Lung (tissue), 12 donors: ENCODE data around the gene MPHOSPH6. TPM values are rescaled to one million over a fixed set of nuclear protein-coding genes. Genes with fewer than 3 reads are reported as not detected.
A peak's percentile ranks its signal among the peaks of the same experiment; 100 is the strongest.

Source experiments
- ATAC-seq: fragments of 200-7000 bp; cut with Tn5 transposase; one replicate; pipeline ENCODE4 v1.9.1; 2020; ENCODE audit warnings: moderate number of reproducible peaks; ENCODE audit not compliant: insufficient read depth, low FRiP score
- DNase-seq, 3 donors: peaks; one replicate each; pipeline ENCODE4 v3.0.0-alpha.2; 2013 to 2017
- H3K27ac ChIP-seq, 2 donors: one replicate each; pipeline ENCODE4 v1.5.1; 2013; ENCODE audit warnings: mild to moderate bottlenecking in 2 of 2, moderate library complexity in 2 of 2, control low read depth in 1 of 2, inconsistent platforms in 1 of 2, low read depth in 1 of 2, low read length in 1 of 2
- H3K27me3 ChIP-seq, 3 donors: one replicate each; pipeline ENCODE4 v1.5.1; 2013; ENCODE audit warnings: low read length in 2 of 3; ENCODE audit not compliant: control insufficient read depth in 3 of 3, insufficient read depth in 3 of 3
- H3K36me3 ChIP-seq, 4 donors: one replicate each; pipeline ENCODE4 v1.5.1; 2013; ENCODE audit warnings: low read length in 4 of 4, mild to moderate bottlenecking in 1 of 4, moderate library complexity in 1 of 4; ENCODE audit not compliant: control insufficient read depth in 4 of 4, insufficient read depth in 4 of 4
- H3K4me1 ChIP-seq, 5 donors: one replicate each; pipeline ENCODE4 v1.5.1; 2013; ENCODE audit warnings: low read length in 5 of 5, mild to moderate bottlenecking in 2 of 5, moderate library complexity in 1 of 5; ENCODE audit not compliant: control insufficient read depth in 5 of 5, insufficient read depth in 5 of 5
- H3K4me3 ChIP-seq: one replicate; pipeline ENCODE4 v1.5.1; 2013; ENCODE audit warnings: mild to moderate bottlenecking, control low read depth, moderate library complexity
- H3K9ac ChIP-seq, 2 donors: one replicate each; pipeline ENCODE4 v1.5.1; 2013; ENCODE audit warnings: low read length in 2 of 2, control low read depth in 1 of 2; ENCODE audit not compliant: insufficient read depth in 1 of 2
- H3K9me3 ChIP-seq, 4 donors: one replicate each; pipeline ENCODE4 v1.5.1; 2013; ENCODE audit warnings: low read length in 3 of 4, mild to moderate bottlenecking in 1 of 4, moderate library complexity in 1 of 4; ENCODE audit not compliant: control insufficient read depth in 4 of 4, insufficient read depth in 3 of 4
- WGBS, 2 donors: extraction: QIAGEN DNeasy Blood & Tissue Kit; methylation state at CpG; one replicate each; pipeline ENCODE4 v1.1.7; 2013; 5-methylcytosine and 5-hydroxymethylcytosine counted together
- polyA plus RNA-seq, 2 donors: library from polyadenylated mRNA; stranded (reverse); fragments of 200-250 nt; gene quantifications; one replicate each; pipeline ENCODE4 v1.2.1, GENCODE V29; 2013
- total RNA-seq, 2 donors: library from RNA; depleted of rRNA in 1 of 2; stranded (reverse); fragments of >200 nt in 1 of 2; gene quantifications; one replicate each; pipeline ENCODE4 v1.2.1, GENCODE V29; 2014 to 2021
- TF ChIP-seq, protein P1 (sequence below): IDR thresholded peaks from 2 replicates; pipeline ENCODE4 v1.5.1; 2012; ENCODE audit warnings: mild to moderate bottlenecking; ENCODE audit errors: control extremely low read depth, extremely low read depth
- donor health status: control.
- donor health status: control.
- donor health status: Bipolar disorder and iron deficiency.
- donor health status: healthy.
- donor health status: DM: yes; HTN: yes; CAD: no.

The MPHOSPH6 gene
- total and polyA plus RNA-seq, 4 donors: 24.2 to 31.8 (median 30.2) TPM

DNA sequence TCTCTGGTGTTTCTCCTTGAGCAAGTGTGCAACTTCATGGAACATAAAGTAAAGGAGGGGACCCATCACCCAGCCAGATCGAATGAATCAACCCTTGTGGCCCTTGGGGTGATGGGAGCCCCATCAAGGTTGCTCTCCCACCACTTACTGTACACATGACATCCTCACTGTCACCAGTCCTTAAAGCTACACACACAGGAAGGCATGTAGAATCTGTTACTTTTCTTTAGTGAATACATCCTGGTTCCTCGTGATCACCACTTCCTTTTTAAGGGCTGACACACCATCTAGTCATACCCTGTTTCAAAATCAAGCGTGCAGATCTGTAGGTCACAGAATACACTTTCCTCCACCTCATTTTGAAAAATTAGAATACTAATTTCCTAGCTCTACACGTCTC, 22.6 kb upstream of the MPHOSPH6 start:
- Histone ChIP-seq H3K9me3 (peaks cover 0 to 2% (median 0%) of the 10 kb centered on the region in 4 donors), H3K36me3 (no peaks in the 10 kb centered on the region), H3K4me1 (peaks cover 0 to 4% (median 0%) of the 10 kb centered on the region in 5 donors), H3K4me3 (no peak overlapping the region), H3K27me3 (peaks cover 0 to 6% (median 0%) of the 10 kb centered on the region in 3 donors), H3K27ac (peak overlapping the region in 1 of 2 donors; percentile 30), H3K9ac (no peak overlapping the region)
- TF ChIP-seq, protein P1, sequence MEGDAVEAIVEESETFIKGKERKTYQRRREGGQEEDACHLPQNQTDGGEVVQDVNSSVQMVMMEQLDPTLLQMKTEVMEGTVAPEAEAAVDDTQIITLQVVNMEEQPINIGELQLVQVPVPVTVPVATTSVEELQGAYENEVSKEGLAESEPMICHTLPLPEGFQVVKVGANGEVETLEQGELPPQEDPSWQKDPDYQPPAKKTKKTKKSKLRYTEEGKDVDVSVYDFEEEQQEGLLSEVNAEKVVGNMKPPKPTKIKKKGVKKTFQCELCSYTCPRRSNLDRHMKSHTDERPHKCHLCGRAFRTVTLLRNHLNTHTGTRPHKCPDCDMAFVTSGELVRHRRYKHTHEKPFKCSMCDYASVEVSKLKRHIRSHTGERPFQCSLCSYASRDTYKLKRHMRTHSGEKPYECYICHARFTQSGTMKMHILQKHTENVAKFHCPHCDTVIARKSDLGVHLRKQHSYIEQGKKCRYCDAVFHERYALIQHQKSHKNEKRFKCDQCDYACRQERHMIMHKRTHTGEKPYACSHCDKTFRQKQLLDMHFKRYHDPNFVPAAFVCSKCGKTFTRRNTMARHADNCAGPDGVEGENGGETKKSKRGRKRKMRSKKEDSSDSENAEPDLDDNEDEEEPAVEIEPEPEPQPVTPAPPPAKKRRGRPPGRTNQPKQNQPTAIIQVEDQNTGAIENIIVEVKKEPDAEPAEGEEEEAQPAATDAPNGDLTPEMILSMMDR: no peak
- DNase-seq (no peak), ATAC-seq (peak; percentile 62)
- 24 to 44% methylated on average over 4 of the region's 4 CpGs for WGBS, 2 donors

DNA sequence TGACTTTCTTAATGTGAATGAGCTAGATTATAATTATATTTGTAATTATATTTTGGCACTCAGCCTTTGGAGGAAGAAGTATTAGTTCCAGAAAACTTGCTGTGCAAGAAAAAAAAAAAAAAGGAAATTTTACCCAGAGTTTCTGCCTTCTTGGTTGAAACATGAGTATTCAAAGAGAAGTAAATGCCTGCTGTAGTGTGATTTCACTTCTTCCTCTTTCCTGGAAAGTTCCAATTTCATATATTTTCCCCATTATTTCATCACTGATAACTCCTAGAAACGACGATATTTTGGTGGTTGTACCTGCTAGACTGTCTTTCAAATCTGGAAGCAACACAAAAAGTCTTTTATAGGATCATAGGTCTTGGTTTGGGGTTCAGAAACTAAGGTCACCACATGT, 20.4 kb upstream of the MPHOSPH6 start:
- Histone ChIP-seq H3K36me3 (no peaks in the 10 kb centered on the region), H3K27ac (no peak overlapping the region), H3K9me3 (peaks cover 0 to 2% (median 0%) of the 10 kb centered on the region in 4 donors), H3K4me1 (peaks cover 0 to 4% (median 0%) of the 10 kb centered on the region in 5 donors), H3K27me3 (peaks cover 0 to 6% (median 0%) of the 10 kb centered on the region in 3 donors), H3K9ac (no peak overlapping the region), H3K4me3 (no peak overlapping the region)
- ATAC-seq: no peak
- TF ChIP-seq, protein P1: no peak
- DNase-seq: no peak
- 39 to 66% methylated on average over 2 of the region's 2 CpGs for WGBS, 2 donors

DNA sequence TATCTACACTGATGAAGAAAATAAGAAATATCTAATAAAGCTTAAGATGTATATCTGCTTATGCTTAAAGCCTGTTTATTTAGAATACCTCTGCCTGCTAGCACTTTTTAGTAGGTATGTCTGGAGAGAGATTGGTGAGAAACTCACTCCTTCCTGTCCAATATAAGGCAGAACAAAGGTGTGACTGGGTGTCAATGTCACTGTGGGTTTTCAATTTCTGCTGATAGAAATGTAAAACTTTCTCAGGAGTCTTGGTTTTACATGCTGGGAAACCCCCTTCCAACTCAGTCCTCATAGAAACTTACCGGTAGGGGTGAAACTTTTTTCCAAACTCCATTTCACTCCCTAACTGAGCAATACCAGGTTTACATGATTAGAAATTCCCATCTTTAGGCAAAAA, 17.8 kb upstream of the MPHOSPH6 start:
- no peak overlapping the region for H3K9ac ChIP-seq
- TF ChIP-seq, protein P1: no peak
- H3K27ac ChIP-seq: no peak overlapping the region
- DNase-seq (no peak), ATAC-seq (no peak)
- no peak overlapping the region for H3K4me3 ChIP-seq
- H3K36me3 ChIP-seq: no peaks in the 10 kb centered on the region
- H3K9me3 ChIP-seq: peaks cover 0 to 2% (median 0%) of the 10 kb centered on the region in 4 donors
- no peaks in the 10 kb centered on the region for H3K4me1 ChIP-seq
- WGBS, 2 donors: 73 to 93% methylated on average over 1 of the region's 1 CpG
- peaks cover 0 to 14% (median 0%) of the 10 kb centered on the region in 3 donors for H3K27me3 ChIP-seq

DNA sequence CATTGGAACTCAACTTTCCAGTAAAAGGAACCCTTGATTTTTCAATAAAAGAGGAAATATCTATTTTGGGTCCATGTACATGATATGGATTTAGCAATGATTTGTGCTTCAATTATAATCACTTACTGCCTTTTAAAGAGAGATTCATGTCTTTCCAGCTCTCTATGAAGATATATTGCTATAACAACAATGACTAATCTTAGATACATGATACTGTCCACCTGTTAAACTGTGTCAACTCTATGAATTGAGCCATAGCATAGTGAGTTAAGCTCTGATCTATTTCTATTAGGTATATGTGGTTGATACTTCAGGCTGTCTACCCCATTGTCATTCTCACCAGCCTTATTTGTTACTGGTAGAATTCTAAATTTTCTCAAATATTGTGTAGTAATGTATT, 15.0 kb upstream of the MPHOSPH6 start:
- Histone ChIP-seq H3K9ac (no peak overlapping the region), H3K36me3 (no peaks in the 10 kb centered on the region), H3K4me3 (no peak overlapping the region), H3K9me3 (peaks cover 0 to under 1% (median 0%) of the 10 kb centered on the region in 4 donors), H3K27ac (no peak overlapping the region), H3K27me3 (peaks cover 0 to 7% (median 0%) of the 10 kb centered on the region in 3 donors), H3K4me1 (no peaks in the 10 kb centered on the region)
- ATAC-seq: no peak
- DNase-seq: no peak
- TF ChIP-seq, protein P1: no peak
